Measurements from ENCODE around the gene CRELD1. TPM values are rescaled to one million over a fixed set of nuclear protein-coding genes. Genes with fewer than 3 reads are reported as not detected.

CRELD1 gene
- total RNA-seq, 1 experiment from 2014 or later = 15.5 TPM

DNA sequence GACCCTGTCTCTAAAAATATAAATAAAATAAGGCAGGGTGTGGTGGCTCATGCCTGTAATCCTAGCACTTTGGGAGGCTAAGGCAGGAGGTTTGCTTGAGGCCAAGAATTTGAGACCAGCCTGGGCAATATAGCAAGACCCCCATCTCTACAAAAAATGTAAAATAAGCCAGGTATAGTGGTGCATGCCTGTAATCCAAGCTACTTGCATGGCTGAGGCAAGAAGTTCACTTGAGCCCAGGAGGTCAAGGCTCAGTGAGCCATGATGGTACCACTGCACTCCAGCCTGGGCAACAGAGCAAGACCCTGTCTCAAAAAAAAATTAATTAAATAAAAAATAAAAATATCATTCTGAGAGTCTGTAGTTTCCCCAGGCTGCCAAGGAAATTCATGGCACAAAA is 47.3 kb upstream of the CRELD1 start:
- H4K5ac ChIP-seq (ENCODE audit: insufficient read length, low read depth, low read length) = no peak overlapping the region
- H4K91ac ChIP-seq (ENCODE audit: insufficient read length, low read depth, low read length) = no peak overlapping the region
- H3K18ac ChIP-seq (ENCODE audit: insufficient read length, low read depth, low read length) = no peak overlapping the region
- no peak overlapping the region for H2AFZ ChIP-seq (ENCODE audit: low read length)
- H3K27me3 Mint-ChIP-seq (ENCODE audit: low read depth) = no peaks in the 10 kb centered on the region; the same call in 1 of the 2 replicates
- H3K4me3 Mint-ChIP-seq = no peak overlapping the region
- H4K8ac ChIP-seq (replicated peaks; ENCODE audit: insufficient read length, low read depth, low read length) = no peak overlapping the region
- H3K14ac ChIP-seq (ENCODE audit: insufficient read depth, low read length) = no peak overlapping the region
- no peak overlapping the region for H3K4me2 ChIP-seq (ENCODE audit: insufficient read depth, insufficient read length, low read length)
- no peaks in the 10 kb centered on the region for H4K20me1 ChIP-seq (ENCODE audit: control insufficient read depth, insufficient read depth, insufficient read length)
- no peaks in the 10 kb centered on the region for H3K9me3 ChIP-seq (ENCODE audit: control insufficient read depth, low read depth, low read length)
- DNase-seq = no peak
- no peak overlapping the region for H3K56ac ChIP-seq (ENCODE audit: insufficient read length, low read depth, low read length)
- no peak overlapping the region for H2BK120ac ChIP-seq (ENCODE audit: low read depth, low read length, poor library complexity, severe bottlenecking)
- H3K9ac ChIP-seq (ENCODE audit: extremely low read depth, insufficient read length, low read length) = no peak overlapping the region
- no peak overlapping the region for H3T11ph ChIP-seq (ENCODE audit: low read length)
- no peak overlapping the region for H3K27ac ChIP-seq (ENCODE audit: insufficient read length, low read depth, low read length)
- no peaks in the 10 kb centered on the region for H3K79me1 ChIP-seq (ENCODE audit: insufficient read depth, low read depth, low read length, poor library complexity, severe bottlenecking)
- H2BK15ac ChIP-seq (ENCODE audit: low read depth, low read length) = no peak overlapping the region
- peaks cover 0 to 4% (median 0%) of the 10 kb centered on the region in 3 experiments; a peak in 1 of 7 replicates for H3K36me3 Mint-ChIP-seq (ENCODE audit: insufficient read depth in 1 of 3, low read depth in 3 of 3)
- no peak overlapping the region for H2BK5ac ChIP-seq (ENCODE audit: insufficient read length, low read length)
- H3K79me2 ChIP-seq (ENCODE audit: insufficient read depth, low read length) = peaks cover 5% of the 10 kb centered on the region; the same call in 1 of the 2 replicates
- TF ChIP-seq, protein P1, sequence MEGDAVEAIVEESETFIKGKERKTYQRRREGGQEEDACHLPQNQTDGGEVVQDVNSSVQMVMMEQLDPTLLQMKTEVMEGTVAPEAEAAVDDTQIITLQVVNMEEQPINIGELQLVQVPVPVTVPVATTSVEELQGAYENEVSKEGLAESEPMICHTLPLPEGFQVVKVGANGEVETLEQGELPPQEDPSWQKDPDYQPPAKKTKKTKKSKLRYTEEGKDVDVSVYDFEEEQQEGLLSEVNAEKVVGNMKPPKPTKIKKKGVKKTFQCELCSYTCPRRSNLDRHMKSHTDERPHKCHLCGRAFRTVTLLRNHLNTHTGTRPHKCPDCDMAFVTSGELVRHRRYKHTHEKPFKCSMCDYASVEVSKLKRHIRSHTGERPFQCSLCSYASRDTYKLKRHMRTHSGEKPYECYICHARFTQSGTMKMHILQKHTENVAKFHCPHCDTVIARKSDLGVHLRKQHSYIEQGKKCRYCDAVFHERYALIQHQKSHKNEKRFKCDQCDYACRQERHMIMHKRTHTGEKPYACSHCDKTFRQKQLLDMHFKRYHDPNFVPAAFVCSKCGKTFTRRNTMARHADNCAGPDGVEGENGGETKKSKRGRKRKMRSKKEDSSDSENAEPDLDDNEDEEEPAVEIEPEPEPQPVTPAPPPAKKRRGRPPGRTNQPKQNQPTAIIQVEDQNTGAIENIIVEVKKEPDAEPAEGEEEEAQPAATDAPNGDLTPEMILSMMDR (conservative IDR thresholded peaks at IDR 0.05) = no peak
- H2BK20ac ChIP-seq (ENCODE audit: low read depth, low read length, poor library complexity, severe bottlenecking) = no peak overlapping the region
- no peak overlapping the region for H2AK5ac ChIP-seq (ENCODE audit: insufficient read length, low read length)
- no peaks in the 10 kb centered on the region for H3K4me1 ChIP-seq (ENCODE audit: insufficient read depth, low read length)
- H3K23ac ChIP-seq (ENCODE audit: insufficient read length, low read depth, low read length) = no peak overlapping the region
- H3K4ac ChIP-seq (ENCODE audit: low read depth, low read length) = no peak overlapping the region
- H2BK12ac ChIP-seq (ENCODE audit: insufficient read length, low read depth, low read length) = no peak overlapping the region
- peaks cover 6 to 9% of the 10 kb centered on the region in 2 experiments for H3K4me1 Mint-ChIP-seq
- H3K9me3 Mint-ChIP-seq = no peaks in the 10 kb centered on the region
- H3K23me2 ChIP-seq (ENCODE audit: insufficient read length, low read depth, low read length, poor library complexity, severe bottlenecking) = no peaks in the 10 kb centered on the region
- H3K27me3 ChIP-seq (ENCODE audit: insufficient read depth, low read length) = no peaks in the 10 kb centered on the region; the same call in 1 of the 2 replicates
- no peak overlapping the region for H3K27ac Mint-ChIP-seq
